Activated naive CD4-positive, alpha-beta T cell (primary cell): Measurements from ENCODE around the gene CEP70.

Source experiments
- DNase-seq, 4 experiments: peaks; one replicate each; lab custom pipeline; 2025; lab: John Stamatoyannopoulos, UW

The CEP70 gene

GRCh38 chr3:138452436-138452835 is 141.6 kb downstream of the CEP70 start:
- no peak for DNase-seq

DNA sequence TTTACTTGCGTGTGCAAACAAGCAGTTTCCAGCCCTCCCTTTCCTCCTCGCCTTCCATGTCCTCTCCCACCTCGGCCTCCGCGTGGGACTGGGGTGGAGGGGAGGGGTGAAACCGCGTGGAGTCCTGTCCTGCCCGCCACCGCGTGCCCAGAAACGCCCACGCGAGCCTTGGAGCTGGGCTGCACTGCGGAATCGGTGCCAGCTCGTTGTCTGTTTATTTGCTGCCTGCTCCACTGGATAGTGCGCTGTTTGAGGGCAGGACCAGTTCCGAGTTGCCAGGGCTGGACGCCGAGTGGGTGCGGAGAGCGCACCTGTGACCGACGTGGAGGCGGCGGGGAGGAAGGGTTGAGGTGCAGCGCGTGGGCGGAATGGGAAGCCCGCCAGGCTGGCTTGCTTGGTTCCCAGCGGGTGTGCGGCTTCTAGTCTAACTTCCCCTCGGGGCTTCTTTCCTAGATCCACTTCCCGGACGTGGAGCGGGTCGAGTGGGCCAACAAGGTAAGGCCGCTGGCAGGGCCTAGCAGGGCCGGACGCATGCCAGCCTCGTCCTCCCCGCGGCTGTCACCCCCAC is 142.4 kb downstream of the CEP70 start:
- no peak for DNase-seq

GRCh38 chr3:138450704-138451424 is 143.2 kb downstream of the CEP70 start:
- no peak for DNase-seq

GRCh38 chr3:138450181-138450580 is 143.9 kb downstream of the CEP70 start:
- no peak for DNase-seq

GRCh38 chr3:138449490-138449889 is 144.6 kb downstream of the CEP70 start:
- DNase-seq, result no peak

GRCh38 chr3:138448631-138449030 is 145.4 kb downstream of the CEP70 start:
- DNase-seq, result no peak

GRCh38 chr3:138445654-138446053 is 148.4 kb downstream of the CEP70 start:
- no peak for DNase-seq

DNA sequence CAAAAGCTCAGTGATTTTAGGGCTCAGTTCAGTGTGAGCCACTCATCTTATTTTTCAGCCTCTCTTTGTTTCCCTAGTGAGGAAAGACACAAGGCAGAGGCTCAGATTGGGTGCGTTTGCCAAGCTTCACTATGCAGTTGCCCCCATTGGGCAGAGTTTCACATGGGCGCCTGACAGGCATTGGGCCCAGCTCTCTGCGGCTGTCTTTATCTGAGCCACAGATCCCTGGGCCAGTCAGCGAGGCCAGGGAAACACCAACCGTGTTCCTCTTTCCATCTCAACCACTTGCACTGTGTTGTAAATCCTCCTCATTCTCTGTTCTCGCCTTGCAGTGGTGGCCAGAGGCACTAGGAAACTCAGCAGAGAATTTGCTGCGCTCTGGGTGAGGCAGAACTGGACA is 148.8 kb downstream of the CEP70 start:
- no peak for DNase-seq
